HFF-Myc (cell line): ENCODE data around the gene MDM1.

Experiments
- DNase-seq: peaks from one replicate; pipeline ENCODE4 v3.0.0-alpha.2; 2011; ENCODE audit warnings: low read depth; ENCODE audit errors: extremely low read depth
- H3K4me3 ChIP-seq: replicated peaks from 2 replicates; pipeline ENCODE4 v1.5.1; 2011; ENCODE audit warnings: low read depth, mild to moderate bottlenecking, control low read depth, low read length
- TF ChIP-seq, protein P1 (sequence below): IDR thresholded peaks from 2 replicates; pipeline ENCODE4 v1.5.1; 2012; ENCODE audit warnings: mild to moderate bottlenecking, low read depth, low read length, control low read depth; ENCODE audit errors: missing control alignments

Gene MDM1

DNA sequence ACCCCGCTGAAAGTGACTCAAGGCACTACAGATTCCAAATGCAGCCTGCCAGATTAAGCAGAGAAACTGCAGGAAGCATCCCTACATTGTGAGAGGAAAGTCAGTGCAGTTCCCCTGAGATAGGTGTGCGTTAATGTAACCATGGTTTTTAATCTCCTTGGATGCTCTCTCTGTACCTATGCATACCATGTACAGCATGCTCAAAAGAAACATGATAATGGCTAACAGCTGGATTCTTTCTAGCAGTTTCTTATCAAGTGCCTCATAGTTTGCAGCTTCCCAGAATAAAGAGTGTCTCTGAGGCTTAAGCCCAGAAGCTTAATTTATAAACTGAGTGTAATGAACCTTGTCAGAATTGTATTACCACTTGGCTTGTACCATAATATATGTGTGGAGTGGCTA, 17.1 kb upstream of the MDM1 start:
- TF ChIP-seq, protein P1, sequence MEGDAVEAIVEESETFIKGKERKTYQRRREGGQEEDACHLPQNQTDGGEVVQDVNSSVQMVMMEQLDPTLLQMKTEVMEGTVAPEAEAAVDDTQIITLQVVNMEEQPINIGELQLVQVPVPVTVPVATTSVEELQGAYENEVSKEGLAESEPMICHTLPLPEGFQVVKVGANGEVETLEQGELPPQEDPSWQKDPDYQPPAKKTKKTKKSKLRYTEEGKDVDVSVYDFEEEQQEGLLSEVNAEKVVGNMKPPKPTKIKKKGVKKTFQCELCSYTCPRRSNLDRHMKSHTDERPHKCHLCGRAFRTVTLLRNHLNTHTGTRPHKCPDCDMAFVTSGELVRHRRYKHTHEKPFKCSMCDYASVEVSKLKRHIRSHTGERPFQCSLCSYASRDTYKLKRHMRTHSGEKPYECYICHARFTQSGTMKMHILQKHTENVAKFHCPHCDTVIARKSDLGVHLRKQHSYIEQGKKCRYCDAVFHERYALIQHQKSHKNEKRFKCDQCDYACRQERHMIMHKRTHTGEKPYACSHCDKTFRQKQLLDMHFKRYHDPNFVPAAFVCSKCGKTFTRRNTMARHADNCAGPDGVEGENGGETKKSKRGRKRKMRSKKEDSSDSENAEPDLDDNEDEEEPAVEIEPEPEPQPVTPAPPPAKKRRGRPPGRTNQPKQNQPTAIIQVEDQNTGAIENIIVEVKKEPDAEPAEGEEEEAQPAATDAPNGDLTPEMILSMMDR, result no peak
- no peak overlapping the region for H3K4me3 ChIP-seq
- DNase-seq, result no peak

DNA sequence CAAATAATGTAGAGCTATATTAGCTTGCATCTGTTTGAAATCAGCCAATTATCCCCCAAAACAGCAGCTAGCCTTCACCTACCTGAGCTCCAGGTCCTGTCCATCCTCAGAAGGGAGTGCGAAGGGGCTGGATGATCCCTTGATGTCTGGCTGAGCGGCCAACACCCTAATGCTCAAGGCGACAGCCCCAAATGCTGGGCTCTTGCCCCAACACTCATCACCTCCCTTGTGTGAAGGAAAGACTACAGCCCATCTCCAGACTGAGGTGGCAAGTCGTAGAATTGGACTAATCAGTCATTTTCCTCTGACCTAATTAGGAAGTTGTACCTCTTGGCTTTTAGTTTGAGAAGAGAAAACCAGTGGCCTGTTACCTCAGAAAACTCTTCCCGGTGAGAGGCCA, 16.3 kb upstream of the MDM1 start:
- TF ChIP-seq, protein P1, result no peak

DNA sequence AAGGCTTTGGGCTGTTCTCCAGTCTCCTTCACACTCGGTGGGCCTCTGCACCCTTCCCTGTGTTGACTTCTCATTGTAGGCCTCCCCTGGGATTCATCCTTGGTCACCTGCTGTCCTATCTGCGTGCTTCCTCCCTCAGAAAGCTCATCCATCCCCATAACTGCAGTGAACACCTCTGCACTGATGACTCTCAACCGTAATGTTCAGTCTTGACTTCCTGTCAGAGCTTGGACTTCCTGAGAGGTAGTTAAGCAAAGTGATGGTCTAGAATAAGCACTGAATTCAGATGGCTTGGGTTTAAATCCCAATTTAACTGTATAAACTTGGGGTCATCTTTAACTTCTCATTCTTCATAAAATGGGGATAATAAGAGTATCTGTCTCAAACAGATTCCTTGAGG, 13.6 kb upstream of the MDM1 start:
- no peak for DNase-seq
- H3K4me3 ChIP-seq, result no peak overlapping the region
- TF ChIP-seq, protein P1, result no peak

More for the DNA sequence above, 16.3 kb upstream of the MDM1 start:
- no peak overlapping the region for H3K4me3 ChIP-seq
- DNase-seq, result no peak

DNA sequence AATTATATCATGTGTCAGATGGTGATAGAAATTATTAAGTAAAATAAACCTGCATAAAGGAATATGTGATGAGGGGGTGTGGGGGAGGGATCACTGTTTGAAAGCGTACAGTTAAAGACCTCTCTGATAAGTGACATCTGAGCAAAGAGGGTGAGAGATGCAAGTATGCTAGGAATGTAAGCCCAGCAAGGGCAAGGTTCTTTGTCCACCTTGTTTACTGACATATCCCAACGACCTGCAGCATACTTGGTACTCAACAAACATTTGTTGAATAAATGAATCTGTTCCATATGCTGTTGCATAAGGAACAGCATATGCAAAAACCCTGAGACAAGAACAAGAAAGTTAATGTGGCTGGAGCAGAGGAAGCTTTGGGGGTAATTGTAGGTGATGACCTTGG, 12.0 kb upstream of the MDM1 start:
- DNase-seq, result no peak
- H3K4me3 ChIP-seq, result no peak overlapping the region
- TF ChIP-seq, protein P1, result no peak

DNA sequence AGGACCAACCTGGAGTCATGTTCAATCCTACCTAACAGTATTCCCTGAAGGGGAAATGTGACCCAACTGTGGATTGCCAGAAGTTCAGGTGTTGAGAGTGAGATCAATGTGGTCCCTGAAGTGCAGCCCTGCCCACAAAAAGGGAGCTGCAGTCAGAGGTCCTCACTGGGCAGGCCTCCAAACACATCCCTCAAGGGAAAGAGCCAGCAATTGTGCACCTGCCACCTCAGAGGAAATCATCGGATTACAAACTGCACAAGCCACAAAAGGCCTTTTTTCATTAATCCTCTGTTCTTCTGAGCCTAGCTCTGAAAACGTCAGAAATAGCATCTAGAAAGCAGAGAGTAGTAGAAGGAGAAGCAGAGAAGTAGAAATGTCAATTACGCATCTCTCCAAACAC, 10.8 kb upstream of the MDM1 start:
- no peak for DNase-seq
- no peak overlapping the region for H3K4me3 ChIP-seq
- TF ChIP-seq, protein P1, result no peak

DNA sequence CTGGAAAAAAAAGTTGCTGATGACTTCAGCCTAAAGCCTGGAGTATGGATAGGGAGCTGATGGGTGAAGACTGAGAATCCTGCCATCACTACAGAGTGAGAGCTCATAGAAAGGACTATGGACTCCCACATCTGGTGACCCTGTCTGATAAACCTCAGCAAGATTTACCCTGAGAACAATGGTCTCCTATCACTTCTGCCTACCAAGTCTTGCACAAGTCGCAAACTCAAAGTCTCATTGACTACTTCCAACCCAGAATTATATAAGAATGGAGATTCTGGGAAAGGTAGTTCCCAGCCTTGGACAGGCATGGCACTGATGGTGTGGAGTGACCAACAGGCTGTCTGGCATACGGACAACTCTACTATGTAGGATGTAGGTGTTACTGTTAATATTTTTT, 9.7 kb upstream of the MDM1 start:
- TF ChIP-seq, protein P1, result no peak
- no peak for DNase-seq
- H3K4me3 ChIP-seq, result no peak overlapping the region

DNA sequence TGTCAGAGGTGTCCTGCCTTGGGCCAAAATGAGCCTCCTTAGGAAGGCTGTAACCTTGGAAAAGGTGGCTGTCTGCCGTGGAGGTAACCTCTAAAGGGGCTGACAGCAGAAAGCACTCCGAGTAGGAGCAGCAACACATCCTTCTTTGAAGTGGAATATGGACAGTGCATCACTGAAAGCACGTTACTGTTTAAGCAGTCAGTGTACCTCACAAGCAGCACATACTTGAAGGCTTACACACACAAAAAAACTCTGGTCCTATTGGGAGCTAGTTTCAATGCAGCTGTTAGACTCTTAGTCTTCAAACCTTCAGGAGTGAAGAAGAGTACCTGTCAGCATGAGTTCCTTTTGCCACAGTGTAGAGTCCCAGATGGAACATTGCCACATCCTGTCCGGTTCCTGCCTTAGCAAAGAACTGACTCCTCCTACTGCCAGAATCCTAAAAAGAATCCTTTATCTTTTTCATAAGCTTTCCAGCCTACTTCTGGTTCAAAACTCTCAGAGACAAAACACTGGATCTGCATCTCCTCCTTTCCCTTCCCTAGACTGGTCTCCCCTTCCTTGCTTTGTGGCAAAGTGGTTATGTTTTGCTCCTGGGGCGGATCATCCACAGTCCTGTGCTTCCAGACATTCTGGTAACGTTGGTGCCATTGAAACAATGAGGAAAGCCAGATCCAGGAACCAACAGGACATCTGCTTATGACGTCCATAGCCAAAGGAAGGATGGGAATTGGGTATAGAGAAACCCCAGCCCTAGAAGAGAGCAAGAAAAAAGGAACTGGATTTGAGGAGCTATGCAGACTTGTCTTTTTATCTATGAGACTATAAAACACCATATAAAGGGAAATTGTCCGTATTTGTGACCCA, 8.5 kb upstream of the MDM1 start:
- no peak for DNase-seq
- TF ChIP-seq, protein P1, result no peak
- no peak overlapping the region for H3K4me3 ChIP-seq
